Neural crest cell (in vitro differentiated cells): ENCODE results near the gene DIAPH2. TPM values are rescaled to one million over a fixed set of nuclear protein-coding genes. Genes with fewer than 3 reads are reported as not detected.

Source experiments
- DNase-seq: peaks from one replicate; pipeline ENCODE4 v3.0.0; 2021; ENCODE audit warnings: low read depth, mixed read lengths, low spot score
- H3K27ac Mint-ChIP-seq: one replicate; pipeline ENCODE4 v1.8.0; 2021; ENCODE audit warnings: mild to moderate bottlenecking, mixed read lengths; ENCODE audit not compliant: unreplicated experiment
- H3K27me3 Mint-ChIP-seq: 2 replicates; pipeline ENCODE4 v1.8.0; 2021; ENCODE audit warnings: low read depth, mild to moderate bottlenecking, mixed read lengths
- H3K36me3 Mint-ChIP-seq: 2 replicates; pipeline ENCODE4 v1.8.0; 2021; ENCODE audit warnings: low read depth, mild to moderate bottlenecking, mixed read lengths
- H3K4me1 Mint-ChIP-seq: 2 replicates; pipeline ENCODE4 v1.8.0; 2021; ENCODE audit warnings: mixed read lengths
- H3K4me3 Mint-ChIP-seq: one replicate; pipeline ENCODE4 v1.8.0; 2021; ENCODE audit warnings: mild to moderate bottlenecking, mixed read lengths
- H3K9me3 Mint-ChIP-seq: 2 replicates; pipeline ENCODE4 v1.8.0; 2021; ENCODE audit warnings: mixed read lengths
- total RNA-seq: library from RNA; stranded (reverse); gene quantifications from 2 replicates; pipeline ENCODE4 v1.2.1, GENCODE V29; 2021
- TF ChIP-seq, protein P1 (sequence below): fragments of 200-600 bp; sonication (generic); conservative IDR thresholded peaks from 2 replicates; pipeline ENCODE4 v1.5.0; 2021; ENCODE audit warnings: antibody characterized with exemption, mild to moderate bottlenecking

DIAPH2 gene
- total RNA-seq, 1 donor from 2014 or later, result 8.4 TPM

DNA sequence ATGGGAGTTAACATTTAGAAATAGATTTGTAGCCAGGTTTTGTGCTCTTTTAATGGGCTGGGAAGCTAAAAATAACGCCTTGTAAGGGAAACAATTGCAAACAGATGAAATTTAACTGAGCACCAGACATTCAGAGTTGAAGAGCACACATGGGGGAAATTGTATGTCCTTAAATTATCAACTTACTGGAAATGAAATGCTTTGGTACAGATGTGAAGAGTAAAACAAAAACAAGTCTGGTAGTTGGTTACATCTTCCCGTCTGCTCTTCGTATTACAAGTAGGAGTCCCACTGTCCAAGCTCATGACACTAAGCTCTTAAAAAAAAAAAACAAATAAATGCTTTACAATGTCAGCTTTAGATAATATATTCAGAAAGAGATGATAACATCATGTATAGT is 139.5 kb downstream of the DIAPH2 start:
- H3K36me3 Mint-ChIP-seq, result no peaks in the 10 kb centered on the region
- H3K9me3 Mint-ChIP-seq, result no peaks in the 10 kb centered on the region
- TF ChIP-seq, protein P1, sequence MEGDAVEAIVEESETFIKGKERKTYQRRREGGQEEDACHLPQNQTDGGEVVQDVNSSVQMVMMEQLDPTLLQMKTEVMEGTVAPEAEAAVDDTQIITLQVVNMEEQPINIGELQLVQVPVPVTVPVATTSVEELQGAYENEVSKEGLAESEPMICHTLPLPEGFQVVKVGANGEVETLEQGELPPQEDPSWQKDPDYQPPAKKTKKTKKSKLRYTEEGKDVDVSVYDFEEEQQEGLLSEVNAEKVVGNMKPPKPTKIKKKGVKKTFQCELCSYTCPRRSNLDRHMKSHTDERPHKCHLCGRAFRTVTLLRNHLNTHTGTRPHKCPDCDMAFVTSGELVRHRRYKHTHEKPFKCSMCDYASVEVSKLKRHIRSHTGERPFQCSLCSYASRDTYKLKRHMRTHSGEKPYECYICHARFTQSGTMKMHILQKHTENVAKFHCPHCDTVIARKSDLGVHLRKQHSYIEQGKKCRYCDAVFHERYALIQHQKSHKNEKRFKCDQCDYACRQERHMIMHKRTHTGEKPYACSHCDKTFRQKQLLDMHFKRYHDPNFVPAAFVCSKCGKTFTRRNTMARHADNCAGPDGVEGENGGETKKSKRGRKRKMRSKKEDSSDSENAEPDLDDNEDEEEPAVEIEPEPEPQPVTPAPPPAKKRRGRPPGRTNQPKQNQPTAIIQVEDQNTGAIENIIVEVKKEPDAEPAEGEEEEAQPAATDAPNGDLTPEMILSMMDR, result no peak
- H3K4me1 Mint-ChIP-seq, result no peaks in the 10 kb centered on the region
- DNase-seq, result no peak
- no peaks in the 10 kb centered on the region for H3K27me3 Mint-ChIP-seq
- H3K4me3 Mint-ChIP-seq, result no peak overlapping the region
- no peak overlapping the region for H3K27ac Mint-ChIP-seq

DNA sequence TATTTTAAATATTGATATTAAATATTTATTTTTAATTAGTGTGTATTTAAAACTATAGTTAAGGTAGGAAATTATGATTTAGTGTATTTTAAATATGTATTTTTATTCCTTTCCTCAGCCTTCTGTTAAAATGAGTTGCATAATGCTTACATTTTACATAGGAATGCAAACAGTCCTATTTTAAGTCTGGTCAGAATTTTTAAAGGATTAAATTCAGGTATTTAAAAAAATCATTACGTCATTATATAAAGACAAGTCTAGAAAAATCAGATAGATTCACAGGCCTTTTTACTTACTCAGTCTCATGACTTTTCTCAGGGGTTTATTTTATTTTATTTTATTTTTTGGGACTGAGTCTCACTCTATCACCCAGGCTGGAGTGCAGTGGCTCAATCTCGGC is 148.7 kb downstream of the DIAPH2 start:
- Mint-ChIP-seq H3K27ac (no peak overlapping the region), H3K9me3 (no peaks in the 10 kb centered on the region), H3K4me3 (no peak overlapping the region), H3K36me3 (no peaks in the 10 kb centered on the region), H3K27me3 (no peaks in the 10 kb centered on the region), H3K4me1 (no peaks in the 10 kb centered on the region)
- TF ChIP-seq, protein P1, result no peak
- DNase-seq, result no peak

DNA sequence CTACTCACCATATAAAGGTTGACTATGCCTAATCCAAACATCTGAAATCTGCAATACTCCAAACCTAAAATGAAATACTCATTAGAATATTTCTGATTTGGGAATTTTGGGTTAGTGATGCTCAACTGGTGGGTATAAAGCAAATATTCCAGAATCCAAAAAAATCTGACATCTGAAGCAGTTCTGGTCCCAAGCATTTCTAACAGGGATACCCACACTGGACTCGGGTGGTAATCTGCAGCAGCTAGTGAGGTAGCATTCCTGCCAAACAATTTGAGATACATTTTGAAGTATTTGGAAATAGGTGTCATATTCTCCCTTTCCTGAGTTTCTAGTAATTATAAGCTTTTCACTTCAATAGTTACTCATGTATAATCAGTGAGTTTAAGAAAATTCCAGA is 149.5 kb downstream of the DIAPH2 start:
- Mint-ChIP-seq H3K9me3 (no peaks in the 10 kb centered on the region), H3K27ac (no peak overlapping the region), H3K4me3 (no peak overlapping the region), H3K27me3 (no peaks in the 10 kb centered on the region), H3K4me1 (no peaks in the 10 kb centered on the region), H3K36me3 (no peaks in the 10 kb centered on the region)
- DNase-seq, result no peak
- TF ChIP-seq, protein P1, result no peak

DNA sequence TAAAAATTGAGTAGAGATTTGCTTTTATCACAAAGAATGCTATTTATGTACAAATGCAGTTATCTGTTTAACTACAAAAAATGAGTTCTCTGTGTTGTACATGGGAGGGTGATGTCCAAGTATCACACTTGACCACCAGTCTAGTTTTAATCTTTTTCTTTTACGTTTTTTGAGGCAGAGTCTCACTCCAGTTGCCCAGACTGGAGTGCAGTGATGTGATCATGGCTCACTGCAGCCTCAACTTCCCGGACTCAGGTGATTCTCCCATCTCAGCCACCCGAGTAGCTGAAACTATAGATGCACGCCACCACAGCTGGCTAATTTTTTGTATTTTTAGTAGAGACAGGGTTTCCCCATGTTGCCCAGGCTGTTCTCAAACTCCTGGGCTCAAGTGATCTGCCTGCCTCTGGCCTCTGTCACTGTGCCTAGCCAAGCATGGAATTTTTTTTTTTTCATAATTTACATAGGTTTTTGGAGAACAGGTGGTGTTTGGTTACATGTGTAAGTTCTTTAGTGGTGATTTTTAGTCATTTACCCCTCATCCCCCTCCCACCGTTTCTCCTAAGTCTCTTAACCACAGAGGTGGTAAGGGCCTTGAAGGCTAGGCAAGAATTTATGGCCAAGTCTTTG is 151.1 kb downstream of the DIAPH2 start:
- Mint-ChIP-seq H3K4me3 (no peak overlapping the region), H3K4me1 (no peaks in the 10 kb centered on the region), H3K36me3 (no peaks in the 10 kb centered on the region), H3K27ac (no peak overlapping the region), H3K27me3 (no peaks in the 10 kb centered on the region), H3K9me3 (no peaks in the 10 kb centered on the region)
- TF ChIP-seq, protein P1, result no peak
- DNase-seq, result no peak

DNA sequence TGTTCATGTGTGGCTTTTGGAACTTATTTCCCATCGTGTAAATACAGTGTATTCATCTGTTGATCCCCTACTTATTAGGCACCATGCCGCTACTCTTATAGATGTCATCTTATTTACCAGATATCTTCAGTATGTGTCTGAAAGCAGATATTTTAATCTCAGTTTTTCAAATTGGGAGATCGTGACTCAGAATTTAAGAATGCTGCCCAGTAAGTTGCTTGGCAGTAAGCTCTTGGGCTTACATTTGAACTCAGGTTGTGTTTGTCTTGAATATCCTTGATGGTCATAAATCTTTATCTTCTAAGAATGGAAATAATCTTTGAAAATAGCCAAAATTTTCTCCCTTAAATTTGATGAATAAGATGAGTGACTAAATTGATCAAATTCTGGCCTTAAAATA is 153.2 kb downstream of the DIAPH2 start:
- TF ChIP-seq, protein P1, result no peak
- H3K9me3 Mint-ChIP-seq, result no peaks in the 10 kb centered on the region
- no peaks in the 10 kb centered on the region for H3K27me3 Mint-ChIP-seq
- no peaks in the 10 kb centered on the region for H3K4me1 Mint-ChIP-seq
- DNase-seq, result no peak
- no peak overlapping the region for H3K4me3 Mint-ChIP-seq
- H3K36me3 Mint-ChIP-seq, result no peaks in the 10 kb centered on the region
- H3K27ac Mint-ChIP-seq, result no peak overlapping the region
